Forelimb muscle (tissue), 1 donor: Measurements from ENCODE around the gene ERGIC1. TPM values are rescaled to one million over a fixed set of nuclear protein-coding genes. Genes with fewer than 3 reads are reported as not detected.

Experiments used
- DNase-seq: peaks from one replicate; pipeline ENCODE4 v3.0.0-alpha.2; 2013; ENCODE audit warnings: low read depth
- polyA plus RNA-seq: library from polyadenylated mRNA; unstranded; fragments of 120-200 nt; gene quantifications from one replicate; pipeline ENCODE4 v1.2.1, GENCODE V29; 2013; ENCODE audit not compliant: insufficient read length

The ERGIC1 gene
- polyA plus RNA-seq, 1 donor, result 83.4 TPM

DNA sequence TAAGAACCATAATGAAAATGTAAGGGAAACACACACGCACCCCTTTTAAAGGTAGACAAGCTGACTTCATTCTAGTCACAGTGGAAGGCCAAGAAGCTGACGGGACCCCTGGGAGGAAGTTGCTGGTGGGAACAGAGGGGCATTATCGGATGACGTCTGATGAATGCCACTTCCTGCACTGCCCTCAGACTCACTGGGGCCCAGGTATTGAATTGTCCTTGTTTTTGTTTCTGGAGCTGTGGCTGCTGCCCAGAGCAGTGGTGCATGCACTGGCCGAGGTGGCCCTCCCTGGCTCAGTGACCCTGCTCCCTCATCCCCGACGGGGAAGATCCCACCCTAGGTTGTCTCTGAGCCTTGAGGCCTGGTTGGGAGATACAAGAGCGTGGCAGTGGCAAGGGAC, 109.9 kb downstream of the ERGIC1 start:
- no peak for DNase-seq

GRCh38 chr5:172944741-172945140, 110.7 kb downstream of the ERGIC1 start:
- no peak for DNase-seq

DNA sequence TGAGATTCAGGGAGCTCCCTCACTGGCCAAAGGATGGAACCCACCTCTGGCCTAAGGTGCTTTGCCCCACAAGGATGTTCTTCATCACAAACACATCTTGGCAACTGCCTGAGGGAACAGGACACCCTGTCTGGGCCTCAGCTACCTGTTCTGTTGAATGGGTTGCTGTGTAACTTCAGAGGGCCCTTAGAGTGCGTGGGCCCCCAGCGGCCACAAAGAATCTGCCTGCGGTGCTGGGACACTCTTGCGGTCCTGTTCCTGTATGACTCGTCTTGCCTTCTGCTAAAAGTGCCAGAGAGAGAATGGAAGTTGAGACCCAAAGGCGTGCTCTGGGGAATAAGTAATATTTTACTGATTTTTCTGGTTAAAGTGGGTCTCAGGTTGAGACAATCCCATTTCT, 111.1 kb downstream of the ERGIC1 start:
- no peak for DNase-seq

DNA sequence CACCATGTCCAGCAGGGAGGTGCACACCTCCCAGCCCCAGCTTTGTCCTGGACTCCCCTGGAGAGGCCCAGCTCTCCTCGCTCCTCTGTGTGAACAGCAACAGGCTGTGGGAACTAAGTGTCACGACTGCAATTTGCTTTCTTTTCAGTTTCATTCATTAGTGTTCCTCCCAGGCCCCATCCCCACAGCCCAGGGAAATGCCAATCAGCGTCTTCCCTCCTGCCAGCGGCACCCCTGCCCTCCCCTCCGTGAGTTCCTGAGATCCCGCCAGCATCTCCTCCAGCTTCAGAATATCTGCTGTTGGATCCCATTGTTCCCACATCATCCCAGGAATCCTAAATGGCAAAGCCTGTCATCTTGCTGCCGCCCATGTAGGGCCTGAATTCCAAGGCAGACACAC, 112.1 kb downstream of the ERGIC1 start:
- no peak for DNase-seq

- no peak for DNase-seq
Observed at GRCh38 chr5:172949426-172949825, 115.4 kb downstream of the ERGIC1 start.

DNA sequence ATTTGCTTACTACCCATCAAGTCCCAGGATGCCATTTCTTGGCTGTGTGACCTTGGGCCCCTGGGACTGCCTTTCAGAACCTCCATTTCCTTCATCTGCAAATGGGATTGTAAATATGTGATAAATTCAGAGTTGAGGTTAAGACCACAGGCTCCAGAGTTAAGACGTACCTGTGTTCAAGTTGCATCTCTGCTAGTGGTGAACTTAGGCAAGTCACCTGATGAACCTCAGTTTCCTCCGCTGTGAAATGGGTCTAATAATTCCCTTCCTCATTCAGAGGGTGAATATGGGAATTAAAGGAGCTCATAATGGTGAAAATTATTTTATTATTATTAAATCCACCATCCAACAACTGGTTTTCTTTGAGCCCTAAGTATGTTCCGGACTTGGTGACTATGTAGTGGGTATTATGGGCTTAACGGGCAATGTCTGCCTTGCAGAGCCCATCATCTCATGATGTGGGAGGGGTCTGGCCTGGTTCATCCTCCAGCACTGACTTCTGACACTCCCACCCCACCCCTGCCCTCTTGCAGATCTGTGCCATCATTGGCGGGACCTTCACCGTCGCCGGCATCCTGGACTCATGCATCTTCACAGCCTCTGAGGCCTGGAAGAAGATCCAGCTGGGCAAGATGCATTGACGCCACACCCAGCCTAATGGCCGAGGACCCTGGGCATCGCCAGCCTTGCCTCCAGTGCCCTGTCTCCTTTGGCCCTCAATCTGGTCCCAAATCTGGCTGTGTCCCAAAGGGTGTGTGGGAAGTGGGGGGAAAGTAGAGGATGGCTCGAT, 116.3 kb downstream of the ERGIC1 start:
- DNase-seq, result no peak

DNA sequence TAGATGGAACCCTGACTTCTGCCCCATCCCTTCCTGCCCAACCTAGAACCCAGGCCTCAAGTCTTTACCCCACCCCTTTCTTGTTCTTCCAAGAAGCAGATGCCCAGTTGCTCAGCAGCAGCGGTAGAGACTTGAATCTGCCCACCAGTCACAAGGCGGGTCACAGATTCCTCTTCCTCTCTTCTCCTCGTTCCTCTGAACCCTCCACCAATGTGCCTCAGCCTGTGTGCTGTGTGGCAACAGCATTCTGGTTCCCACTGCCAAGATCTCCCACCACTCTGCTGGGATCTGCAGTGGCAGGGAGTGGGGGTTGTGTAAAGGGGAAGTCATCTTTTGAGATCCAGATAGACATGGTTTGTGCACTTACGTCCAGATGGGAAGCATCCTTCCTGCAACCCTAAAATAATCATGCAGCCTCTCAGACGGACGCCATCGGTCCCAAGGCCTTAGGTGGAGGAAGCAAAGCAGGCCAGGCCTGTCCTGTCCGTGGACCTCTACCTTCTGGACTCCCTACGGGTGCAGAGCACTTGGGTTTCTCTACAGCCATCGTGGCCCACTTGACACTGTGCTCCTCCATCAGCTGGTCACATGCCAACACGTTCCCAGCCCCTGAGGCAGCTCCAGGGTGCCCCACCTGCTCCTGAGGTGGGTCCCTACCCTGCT, 117.5 kb downstream of the ERGIC1 start:
- DNase-seq, result no peak

GRCh38 chr5:172952034-172952511, 118.0 kb downstream of the ERGIC1 start:
- no peak for DNase-seq

DNA sequence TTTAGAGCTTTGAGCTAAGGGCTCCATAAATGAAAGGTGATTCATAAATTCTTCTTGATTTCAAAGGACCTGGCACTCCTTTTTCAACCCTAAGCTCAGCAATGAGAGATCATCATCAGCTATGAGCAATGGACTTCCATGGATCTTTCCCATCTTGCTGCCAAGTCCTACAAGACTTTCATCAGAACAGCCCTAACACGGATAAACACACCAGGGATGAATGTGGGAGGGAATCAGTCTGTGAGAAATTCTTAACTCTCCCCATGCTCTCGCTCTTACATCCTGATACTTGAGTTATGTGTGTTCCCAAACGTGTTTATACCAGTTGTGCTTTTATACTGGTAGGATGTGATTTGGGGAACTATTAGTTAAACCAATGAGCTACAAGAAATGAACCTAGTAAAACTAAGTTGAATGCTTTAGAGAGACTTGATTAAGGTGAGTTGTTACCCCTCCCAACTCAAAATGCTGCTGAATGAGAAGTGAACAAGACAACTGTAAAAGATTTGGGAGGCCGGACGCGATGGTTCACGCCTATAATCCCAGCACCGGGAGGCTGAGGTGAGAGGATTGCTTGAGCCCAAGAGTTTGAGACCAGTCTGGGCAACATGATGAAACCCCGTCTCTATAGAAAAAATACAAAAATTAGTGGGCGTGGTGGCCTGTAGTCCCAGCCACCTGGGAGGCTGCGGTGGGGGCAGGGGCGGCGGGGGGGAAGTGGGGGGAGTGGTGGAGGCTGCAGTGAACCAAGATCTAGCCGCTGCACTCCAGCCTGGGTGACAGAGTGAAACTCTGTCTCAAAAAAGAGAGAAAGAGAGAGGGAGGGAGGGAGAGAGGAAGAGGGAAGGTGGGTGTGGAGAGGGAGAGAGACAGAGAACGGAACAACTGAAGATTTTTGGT, 120.0 kb downstream of the ERGIC1 start:
- no peak for DNase-seq

DNA sequence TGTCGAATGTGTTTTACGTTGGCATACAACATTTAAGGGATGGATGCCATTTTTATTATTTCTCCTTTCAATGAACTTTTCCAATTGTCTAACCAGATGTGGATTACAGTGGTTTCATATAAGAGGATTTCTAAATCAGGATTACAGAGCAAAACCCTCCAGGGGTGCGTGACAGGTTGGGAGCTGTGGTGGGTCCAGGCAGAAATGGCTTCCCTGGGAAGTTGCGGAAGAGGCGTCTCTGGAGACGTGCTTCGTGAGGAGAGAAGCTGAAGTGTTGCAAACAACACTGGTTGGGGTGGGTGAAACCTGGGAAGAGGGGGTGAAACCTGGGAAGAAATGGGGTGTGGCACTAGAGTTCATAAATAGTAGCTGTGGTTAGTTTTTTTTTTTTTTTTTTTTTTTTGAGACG, 120.7 kb downstream of the ERGIC1 start:
- DNase-seq, result no peak

GRCh38 chr5:172956228-172956627, 122.2 kb downstream of the ERGIC1 start:
- DNase-seq, result no peak

DNA sequence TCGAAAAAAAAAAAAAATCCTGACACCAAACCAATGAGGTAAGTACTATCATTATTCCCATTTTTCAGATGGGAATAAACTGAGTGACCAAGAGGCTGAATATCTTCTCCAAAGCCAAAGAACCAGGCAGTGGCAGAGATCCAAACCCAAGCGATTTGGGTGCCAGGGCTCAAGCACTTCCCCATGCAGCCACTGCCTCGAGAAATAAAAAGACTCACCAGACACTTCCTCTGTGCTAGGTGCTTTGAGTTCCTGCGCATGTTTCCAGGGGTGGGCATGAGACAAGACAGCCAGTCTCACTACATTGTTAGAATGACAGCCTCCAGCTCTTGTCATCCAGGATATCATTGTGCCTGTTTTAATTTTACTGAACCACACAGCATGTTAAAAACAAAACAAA, 122.9 kb downstream of the ERGIC1 start:
- no peak for DNase-seq

- no peak for DNase-seq
Observed at GRCh38 chr5:172957458-172957857, 123.4 kb downstream of the ERGIC1 start.

DNA sequence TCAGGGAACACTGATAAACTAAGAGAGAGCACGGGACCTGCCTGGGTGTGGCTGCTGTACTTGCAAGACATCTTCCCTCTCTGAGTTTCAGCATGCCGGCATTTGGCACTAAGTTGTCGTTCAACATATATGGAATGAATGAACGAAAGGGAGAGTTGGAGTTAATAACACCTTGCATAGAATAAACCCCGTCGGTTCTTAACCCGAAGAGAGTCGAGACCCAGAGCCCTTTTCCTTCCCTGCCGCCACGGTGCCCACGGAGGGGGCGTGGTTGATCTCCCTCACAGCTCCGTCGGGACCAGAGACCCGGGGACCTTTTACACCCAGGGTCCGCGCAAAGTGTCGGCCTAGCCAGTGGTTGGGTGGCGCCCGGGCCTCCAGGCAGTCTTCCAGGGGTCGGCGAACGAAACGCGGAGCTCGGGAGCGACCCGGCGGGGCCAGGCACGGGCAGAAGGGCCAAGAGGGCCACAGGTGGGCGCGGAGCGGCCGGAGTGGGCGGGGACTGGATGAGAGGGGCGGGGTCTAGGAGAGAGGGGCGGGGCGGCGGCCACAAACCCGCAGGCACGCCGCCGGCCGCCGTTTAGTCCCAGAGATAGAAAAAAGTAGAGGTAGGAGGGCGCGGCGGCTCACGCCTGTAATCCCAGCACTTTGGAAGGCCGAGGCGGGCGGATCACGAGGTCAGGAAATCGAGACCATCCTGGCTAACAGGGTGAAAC, 124.4 kb downstream of the ERGIC1 start:
- no peak for DNase-seq

- DNase-seq, result no peak
Observed at GRCh38 chr5:172959824-172960799, 126.1 kb downstream of the ERGIC1 start.

DNA sequence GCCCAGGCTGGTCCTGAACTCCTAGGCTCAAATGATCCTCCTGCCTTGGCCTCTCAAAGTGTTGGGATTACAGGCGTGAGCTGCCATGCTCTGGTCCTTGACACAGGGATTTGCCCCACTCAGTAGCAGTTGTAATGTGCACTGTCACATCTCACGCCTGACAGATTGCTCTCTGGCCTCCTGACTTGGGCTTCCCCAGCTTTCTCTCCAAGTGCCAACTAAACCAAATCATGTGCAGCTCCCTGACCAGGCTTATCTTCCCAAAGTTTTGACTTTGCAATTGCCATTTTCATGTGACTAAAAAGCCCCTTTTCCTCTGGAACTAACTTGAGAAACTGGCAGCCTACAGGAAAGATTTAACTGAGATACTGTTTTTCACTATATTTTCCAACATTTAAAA, 135.9 kb downstream of the ERGIC1 start:
- no peak for DNase-seq

GRCh38 chr5:172971482-172971881, 137.4 kb downstream of the ERGIC1 start:
- no peak for DNase-seq

DNA sequence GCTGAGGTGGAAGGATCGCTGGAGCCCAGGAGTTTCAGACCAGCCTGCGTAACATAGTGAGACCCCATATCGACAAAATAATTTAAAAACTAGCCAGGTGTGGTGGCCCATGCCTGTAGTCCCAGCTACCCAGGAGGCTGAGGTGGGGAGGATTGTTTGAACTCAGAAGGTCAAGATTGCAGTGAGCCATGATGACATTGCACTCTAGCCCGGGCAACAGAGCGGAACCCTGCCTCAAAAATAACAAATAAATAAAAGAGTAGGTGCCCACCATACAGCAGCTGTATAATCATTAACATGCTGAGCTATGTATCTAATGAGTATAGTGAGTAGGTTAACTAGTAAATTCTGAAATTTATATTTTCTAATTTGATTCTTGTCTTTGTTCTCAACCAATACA, 138.5 kb downstream of the ERGIC1 start:
- DNase-seq, result no peak

GRCh38 chr5:172973127-172973916, 139.3 kb downstream of the ERGIC1 start:
- DNase-seq, result no peak

DNA sequence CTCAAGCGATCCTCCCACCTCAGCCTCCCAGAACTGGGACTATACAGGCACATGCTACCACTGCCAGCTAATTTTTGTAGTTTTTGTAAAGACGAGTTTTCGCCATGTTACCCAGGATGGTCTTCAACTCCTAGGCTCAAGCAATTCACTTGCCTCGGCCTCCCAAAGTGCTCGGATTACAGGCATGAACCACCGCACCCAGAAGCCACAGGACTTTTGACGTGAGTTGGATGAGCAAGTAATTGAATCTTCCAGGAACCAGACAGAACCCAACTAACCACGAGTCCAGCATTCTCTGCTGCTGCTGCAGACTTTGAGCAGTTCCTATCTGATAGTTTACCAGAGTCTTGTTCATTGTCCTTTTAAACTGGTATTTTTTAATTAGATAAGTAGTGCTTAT, 139.9 kb downstream of the ERGIC1 start:
- DNase-seq, result no peak
